HepG2 (cell line): ENCODE data around the gene ZNRD2. TPM values are rescaled to one million over a fixed set of nuclear protein-coding genes. Genes with fewer than 3 reads are reported as not detected.

ENCODE experiments used
- ARID4A ChIP-seq: sonication (generic); formaldehyde crosslinking; IDR thresholded peaks from 2 replicates; pipeline ENCODE4 v1.5.0; 2020; ENCODE audit warnings: mild to moderate bottlenecking, missing genetic modification reagents, borderline replicate concordance
- ATRX ChIP-seq: sonication (generic); formaldehyde crosslinking; IDR thresholded peaks from 2 replicates; pipeline ENCODE4 v1.4.0; 2020; ENCODE audit warnings: missing genetic modification reagents, borderline replicate concordance
- DDIT3 ChIP-seq: sonication (generic); formaldehyde crosslinking; IDR thresholded peaks from 2 replicates; pipeline ENCODE4 v1.4.0; 2020; ENCODE audit warnings: mild to moderate bottlenecking, missing genetic modification reagents
- EED ChIP-seq: sonication (generic); formaldehyde crosslinking; IDR thresholded peaks from 2 replicates; pipeline ENCODE4 v1.5.0; 2020; ENCODE audit warnings: mild to moderate bottlenecking, missing genetic modification reagents
- ETV5 ChIP-seq: IDR thresholded peaks from 2 replicates; pipeline ENCODE4 v1.6.1; 2018; ENCODE audit warnings: missing biosample characterization, missing genetic modification reagents, inconsistent platforms, borderline replicate concordance
- FIP1L1 ChIP-seq: fragments of 200-400 bp; formaldehyde crosslinking; IDR thresholded peaks from 2 replicates; pipeline ENCODE4 v1.6.1; 2018; ENCODE audit warnings: low read depth, mild to moderate bottlenecking, low read length, moderate library complexity, borderline replicate concordance; ENCODE audit not compliant: insufficient read depth
- FLYWCH1 ChIP-seq: sonication (generic); formaldehyde crosslinking; IDR thresholded peaks from 2 replicates; pipeline ENCODE4 v1.8.1; 2023; ENCODE audit warnings: mild to moderate bottlenecking, missing genetic modification reagents
- GTF2F1 ChIP-seq: fragments of 150-350 bp; IDR thresholded peaks from 2 replicates; pipeline ENCODE4 v1.6.1; 2014; ENCODE audit warnings: low read length
- HOXA3 ChIP-seq: sonication (generic); formaldehyde crosslinking; IDR thresholded peaks from 2 replicates; pipeline ENCODE4 v1.5.0; 2020; ENCODE audit warnings: missing genetic modification reagents
- KMT2A ChIP-seq: sonication (generic); formaldehyde crosslinking; IDR thresholded peaks from 2 replicates; pipeline ENCODE4 v1.4.0; 2020; ENCODE audit warnings: missing genetic modification reagents
- NFE2 ChIP-seq: sonication (generic); formaldehyde crosslinking; IDR thresholded peaks from 2 replicates; pipeline ENCODE4 v1.4.0; 2020; ENCODE audit warnings: missing genetic modification reagents
- PLRG1 ChIP-seq: fragments of 450-650 bp; conservative IDR thresholded peaks from 2 replicates; pipeline ENCODE4 v1.6.1; 2016
- RXRB ChIP-seq: IDR thresholded peaks from 2 replicates; pipeline ENCODE4 v1.6.1; 2016; ENCODE audit warnings: borderline replicate concordance, missing genetic modification reagents, missing compliant biosample characterization
- SMC3 ChIP-seq: IDR thresholded peaks from 2 replicates; pipeline ENCODE4 v1.6.1; 2011; ENCODE audit warnings: low read length, improper control_type of control experiment
- SNAI1 ChIP-seq: sonication (generic); formaldehyde crosslinking; IDR thresholded peaks from 2 replicates; pipeline ENCODE4 v1.5.0; 2020; ENCODE audit warnings: mild to moderate bottlenecking, missing genetic modification reagents, borderline replicate concordance
- SP5 ChIP-seq: IDR thresholded peaks from 2 replicates; pipeline ENCODE4 v1.6.1; 2016; ENCODE audit warnings: low read depth, borderline replicate concordance
- SSRP1 ChIP-seq: IDR thresholded peaks from 2 replicates; pipeline ENCODE4 v1.6.1; 2016; ENCODE audit warnings: control low read depth
- ZFP37 ChIP-seq: sonication (generic); formaldehyde crosslinking; IDR thresholded peaks from 2 replicates; pipeline ENCODE4 v1.4.0; 2020; ENCODE audit warnings: missing genetic modification reagents, borderline replicate concordance
- ZNF276 ChIP-seq: sonication (generic); formaldehyde crosslinking; IDR thresholded peaks from 2 replicates; pipeline ENCODE4 v1.4.0; 2020; ENCODE audit warnings: mild to moderate bottlenecking, low read depth, missing genetic modification reagents
- ZNF34 ChIP-seq: sonication (generic); formaldehyde crosslinking; IDR thresholded peaks from 2 replicates; pipeline ENCODE4 v1.4.0; 2020; ENCODE audit warnings: mild to moderate bottlenecking, missing genetic modification reagents, borderline replicate concordance
- ZNF432 ChIP-seq: sonication (generic); formaldehyde crosslinking; IDR thresholded peaks from 2 replicates; pipeline ENCODE4 v1.5.0; 2020; ENCODE audit warnings: missing genetic modification reagents, mild to moderate bottlenecking, borderline replicate concordance
- ZNF501 ChIP-seq: sonication (generic); formaldehyde crosslinking; IDR thresholded peaks from 2 replicates; pipeline ENCODE4 v1.5.1; 2020; ENCODE audit warnings: mild to moderate bottlenecking, moderate library complexity, missing genetic modification reagents
- ZNF558 ChIP-seq: sonication (generic); formaldehyde crosslinking; IDR thresholded peaks from 2 replicates; pipeline ENCODE4 v1.9.0; 2022; ENCODE audit warnings: mild to moderate bottlenecking, missing genetic modification reagents, borderline replicate concordance
- ZNF749 ChIP-seq: sonication (generic); formaldehyde crosslinking; IDR thresholded peaks from 2 replicates; pipeline ENCODE4 v1.8.0; 2022; ENCODE audit warnings: mild to moderate bottlenecking, missing genetic modification reagents, moderate library complexity, borderline replicate concordance
- polyA plus RNA-seq, 8 experiments: library from polyadenylated mRNA; depleted of rRNA in 3 of 8; stranded (reverse) in 7 of 8; unstranded in 1 of 8; fragments of >200 nt; fragmentation: Illumina TruSeq in 4 of 8; extraction: Trizol in 4 of 8; gene quantifications; 2 replicates each; pipeline versions ENCODE4 v1.2.1 to v1.2.3, GENCODE V29; 2011 to 2016; ENCODE audit warnings: low read depth in 4 of 8, missing spikeins in 1 of 8, mixed read lengths in 1 of 8; ENCODE audit not compliant: insufficient read depth in 1 of 8
- total RNA-seq, 5 experiments: library from RNA; depleted of rRNA; stranded (reverse); fragments of >200 nt; fragmentation: Illumina TruSeq; extraction: Trizol; gene quantifications; 2 replicates each; pipeline ENCODE4 v1.2.3, GENCODE V29; 2016; ENCODE audit warnings: low read depth in 1 of 5
- TF ChIP-seq, protein P1 (sequence below): IDR thresholded peaks from 2 replicates; pipeline ENCODE4 v1.6.1; 2016; ENCODE audit warnings: low read depth, borderline replicate concordance

The ZNRD2 gene
- total and polyA plus RNA-seq, 2 of the 13 experiments (the other 11 are each of a cell fraction or from before 2014, with no cell fraction given), result 29.2 to 34.0 TPM

DNA sequence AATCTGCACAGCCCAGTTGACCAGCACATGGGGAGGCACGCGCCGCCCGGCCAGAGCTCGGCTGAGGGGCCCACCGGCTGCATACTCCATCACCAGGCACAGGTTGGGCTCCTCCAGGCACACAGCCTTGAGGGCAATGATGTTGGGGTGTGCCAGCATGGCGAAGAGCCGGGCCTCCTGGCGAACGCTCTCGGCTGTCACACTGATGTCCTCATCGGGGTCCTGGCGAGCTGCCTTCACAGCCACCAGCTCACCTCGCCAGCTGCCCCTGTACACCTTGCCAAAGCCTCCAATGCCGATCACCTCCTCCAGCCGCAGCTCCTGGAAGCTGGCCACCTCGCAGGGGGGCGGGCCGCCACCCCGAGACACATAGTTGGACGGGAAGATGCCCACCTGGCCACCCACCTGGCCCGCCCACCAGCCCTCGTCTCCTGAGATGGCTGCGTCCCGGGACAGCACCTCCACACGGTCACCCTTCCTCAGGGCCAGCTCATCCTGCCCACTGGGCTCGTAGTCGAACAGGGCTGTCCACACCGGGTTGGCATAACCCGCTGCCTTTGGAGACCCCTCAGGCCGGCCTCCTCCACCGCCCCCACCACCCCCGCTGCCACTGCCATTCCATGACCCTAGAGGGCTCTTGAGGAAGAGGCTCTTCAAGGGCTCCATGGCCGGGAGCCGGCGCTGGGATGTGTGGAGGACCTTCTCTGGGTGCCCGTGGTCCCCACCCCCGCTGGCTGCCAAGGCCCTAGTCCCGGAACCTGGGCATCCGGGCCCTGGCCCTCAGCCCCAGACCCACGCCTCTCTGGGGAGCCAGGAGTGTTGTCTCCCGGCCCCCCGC is 43.0 kb downstream of the ZNRD2 start (continued):
- TF ChIP-seq SMC3, result no peak
- TF ChIP-seq ZNF34, result no peak
- no peak for TF ChIP-seq GTF2F1
- TF ChIP-seq EED (CRISPR knock-in tag), result no peak
- TF ChIP-seq SP5 (CRISPR knock-in tag), result no peak
- no peak for TF ChIP-seq ZNF501 (CRISPR knock-in tag)
- TF ChIP-seq ARID4A (CRISPR knock-in tag), result no peak; the same call in 1 of the 2 replicates
- TF ChIP-seq HOXA3, result no peak
- TF ChIP-seq RXRB (CRISPR knock-in tag), result no peak
- no peak for TF ChIP-seq ZNF749 (CRISPR knock-in tag)
- TF ChIP-seq SSRP1 (CRISPR knock-in tag), result no peak
- TF ChIP-seq ZFP37 (CRISPR knock-in tag), result no peak
- no peak for TF ChIP-seq FLYWCH1
- 0 out of 2 replicates have a peak, but pooled peaks have one; percentile 20 for TF ChIP-seq ZNF558
- no peak for TF ChIP-seq NFE2 (CRISPR knock-in tag)
- TF ChIP-seq ZNF276 (CRISPR knock-in tag), result no peak
- no peak for TF ChIP-seq ETV5 (CRISPR knock-in tag)
- no peak for TF ChIP-seq SNAI1 (CRISPR knock-in tag)
- TF ChIP-seq, protein P1, sequence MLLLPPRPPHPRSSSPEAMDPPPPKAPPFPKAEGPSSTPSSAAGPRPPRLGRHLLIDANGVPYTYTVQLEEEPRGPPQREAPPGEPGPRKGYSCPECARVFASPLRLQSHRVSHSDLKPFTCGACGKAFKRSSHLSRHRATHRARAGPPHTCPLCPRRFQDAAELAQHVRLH (CRISPR knock-in tag), result no peak
- no peak for TF ChIP-seq PLRG1
- TF ChIP-seq ATRX (CRISPR knock-in tag), result no peak
- TF ChIP-seq DDIT3 (CRISPR knock-in tag), result no peak
- TF ChIP-seq FIP1L1, result no peak
- no peak for TF ChIP-seq KMT2A
- TF ChIP-seq ZNF432 (CRISPR knock-in tag), result no peak
